GM21723 (cell line): Measurements from ENCODE around the gene PIK3AP1.
"Not testable (repeated sequence)": the region's sequence is repeated elsewhere in the genome, so short reads cannot be mapped to it uniquely, and the experiment has no call there.

Source experiments
- ATAC-seq: cut with Tn5 transposase; IDR thresholded peaks from one replicate; pipeline ENCODE4 v1.9.1; 2021; ENCODE audit warnings: mild to moderate bottlenecking, moderate library complexity; ENCODE audit not compliant: unreplicated experiment

Gene PIK3AP1

DNA sequence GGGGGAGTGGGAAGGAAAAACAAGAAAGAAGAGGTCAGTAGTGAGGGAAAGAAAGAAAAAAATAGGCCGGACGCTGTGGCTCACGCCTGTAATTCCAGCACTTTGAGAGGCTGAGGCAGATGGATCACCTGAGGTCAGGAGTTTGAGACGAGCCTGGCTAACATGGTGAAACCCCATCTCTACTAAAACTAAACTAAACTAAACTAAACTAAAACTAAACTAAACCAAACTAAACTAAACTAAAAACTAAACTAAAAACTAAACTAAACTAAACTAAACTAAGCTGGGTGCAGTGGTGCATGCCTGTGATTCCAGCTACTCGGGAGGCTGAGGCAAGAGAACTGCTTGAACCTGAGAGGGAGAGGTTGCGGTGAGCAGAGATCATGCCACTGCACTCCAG lies 22.0 kb downstream of the PIK3AP1 start:
- not testable (repeated sequence) for ATAC-seq

DNA sequence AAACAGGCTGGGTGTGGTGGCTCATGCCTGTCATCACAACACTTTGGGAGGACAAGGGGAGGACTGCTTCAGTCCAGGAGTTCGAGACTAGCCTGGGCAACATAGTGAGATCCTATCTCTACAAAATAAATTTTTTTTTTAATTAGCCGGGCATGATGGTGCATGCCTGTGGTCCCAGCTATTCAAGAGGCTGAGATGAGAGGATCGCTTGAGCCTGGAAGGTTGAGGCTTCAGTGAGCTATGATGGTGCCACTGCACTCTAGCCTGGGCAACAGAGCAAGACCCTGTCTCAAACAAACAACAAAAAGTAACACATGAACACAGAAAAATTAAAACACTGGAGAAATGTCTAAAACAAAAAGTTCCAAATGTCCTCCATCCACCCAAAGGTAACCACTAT lies 22.9 kb downstream of the PIK3AP1 start:
- ATAC-seq = no peak

DNA sequence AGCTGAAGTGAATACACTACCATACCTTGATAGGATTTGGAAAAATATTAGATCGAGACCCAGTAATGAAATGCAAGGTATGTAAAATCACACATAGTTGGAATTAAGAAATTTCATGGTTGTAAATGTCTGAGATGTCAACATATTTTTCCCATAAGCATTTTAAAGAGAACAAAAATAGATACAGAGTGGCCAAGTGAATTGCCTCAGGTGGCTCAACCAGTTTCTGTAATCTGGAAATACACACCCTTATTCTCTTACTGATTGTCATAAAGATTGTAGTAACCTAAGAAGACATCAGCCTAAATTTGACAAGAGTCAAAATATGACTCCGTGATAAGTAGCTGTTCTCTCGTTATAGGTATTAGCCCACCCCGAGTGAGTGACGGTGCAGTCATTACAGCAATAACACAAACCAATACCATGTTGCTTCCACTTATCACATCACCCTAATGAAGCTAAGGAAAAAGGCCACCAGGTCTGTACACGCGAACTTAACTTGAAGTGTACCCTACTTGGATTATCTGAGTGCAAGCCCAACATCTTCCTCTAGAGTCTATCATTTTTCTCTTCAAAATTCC lies 23.4 kb downstream of the PIK3AP1 start:
- no peak for ATAC-seq

DNA sequence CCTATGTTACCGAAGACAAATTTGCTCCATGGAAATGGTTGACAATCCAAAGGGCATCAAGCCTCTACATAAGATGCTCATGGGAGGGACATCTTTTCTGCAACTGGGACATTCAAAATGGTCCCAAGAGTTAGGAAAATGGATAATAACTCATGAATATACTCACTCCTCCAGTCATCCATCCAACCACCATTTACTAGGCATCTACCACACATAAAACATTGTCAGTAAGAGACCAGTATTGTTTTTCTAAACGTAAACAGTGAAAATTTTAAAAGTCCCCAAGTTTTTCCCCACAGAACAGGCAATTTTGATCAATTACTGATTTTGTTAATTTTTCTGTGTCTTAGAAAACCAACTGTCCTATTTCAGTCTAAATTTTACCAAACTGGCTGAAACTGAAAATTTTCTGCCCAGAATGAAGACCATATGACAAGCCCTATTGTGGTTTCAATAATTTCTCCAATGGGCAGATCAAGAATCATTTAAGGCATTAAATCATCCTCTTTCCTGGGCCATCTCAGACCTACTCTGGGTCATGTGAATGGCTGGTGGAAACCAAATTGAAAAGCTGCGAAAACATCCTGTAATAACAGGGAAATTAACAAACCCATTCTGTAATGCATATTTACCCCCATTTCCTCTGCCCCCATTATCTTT lies 24.2 kb downstream of the PIK3AP1 start:
- no peak for ATAC-seq

DNA sequence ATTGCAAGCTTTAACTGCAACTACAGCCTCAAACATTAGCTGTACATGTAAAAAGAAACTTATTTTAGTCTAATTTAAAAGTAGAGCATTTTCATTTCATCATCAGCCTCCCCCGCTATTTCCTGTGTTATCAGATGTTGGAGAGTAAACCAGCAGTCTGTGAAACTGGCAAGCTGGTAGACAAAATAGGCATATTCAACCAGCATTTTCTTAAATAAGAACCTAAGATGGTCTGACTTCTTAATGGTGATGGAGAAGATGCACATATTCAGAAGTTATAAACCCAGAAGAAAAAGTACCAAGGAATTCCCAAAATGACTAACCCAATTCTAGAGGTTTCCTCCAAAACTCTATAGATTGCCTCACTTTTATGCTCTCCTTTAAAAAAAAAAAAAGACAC lies 24.9 kb downstream of the PIK3AP1 start:
- no peak for ATAC-seq

DNA sequence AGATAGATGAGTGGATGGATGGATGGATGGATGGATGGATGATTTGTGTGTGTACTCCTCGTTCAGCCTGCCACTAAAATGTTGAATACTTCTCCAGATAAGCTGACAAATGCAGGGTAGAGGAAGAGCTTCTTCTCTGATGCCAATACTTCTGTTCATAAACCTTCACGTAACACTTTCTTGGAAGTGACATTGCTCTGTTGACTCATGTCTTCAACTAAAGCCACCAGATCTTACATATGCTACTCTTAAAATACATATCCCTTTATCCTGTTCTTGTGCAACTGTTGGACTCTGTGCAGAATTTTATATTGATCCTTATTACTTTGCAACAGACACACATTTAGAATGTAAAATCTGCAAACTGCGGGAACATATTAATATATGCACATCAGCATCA lies 26.9 kb downstream of the PIK3AP1 start:
- ATAC-seq = no peak

DNA sequence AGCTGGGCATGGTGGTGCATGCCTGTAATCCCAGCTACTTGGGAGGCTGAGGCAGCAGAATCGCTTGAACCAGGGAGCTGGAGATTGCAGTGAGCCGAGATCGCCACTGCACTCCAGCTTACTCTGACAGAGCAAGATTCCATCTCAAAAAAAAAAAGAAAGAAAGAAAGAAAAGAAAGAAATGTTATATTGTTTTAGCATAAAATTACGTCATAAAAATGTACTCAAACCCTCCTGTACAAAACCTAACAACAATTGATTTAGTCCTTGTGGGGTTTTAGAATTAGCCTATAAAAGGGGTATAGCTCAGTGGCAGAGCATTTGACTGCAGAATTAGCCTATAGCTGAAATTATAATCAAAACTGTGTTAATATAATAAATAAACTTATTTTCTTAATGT lies 27.9 kb downstream of the PIK3AP1 start:
- ATAC-seq = no peak

DNA sequence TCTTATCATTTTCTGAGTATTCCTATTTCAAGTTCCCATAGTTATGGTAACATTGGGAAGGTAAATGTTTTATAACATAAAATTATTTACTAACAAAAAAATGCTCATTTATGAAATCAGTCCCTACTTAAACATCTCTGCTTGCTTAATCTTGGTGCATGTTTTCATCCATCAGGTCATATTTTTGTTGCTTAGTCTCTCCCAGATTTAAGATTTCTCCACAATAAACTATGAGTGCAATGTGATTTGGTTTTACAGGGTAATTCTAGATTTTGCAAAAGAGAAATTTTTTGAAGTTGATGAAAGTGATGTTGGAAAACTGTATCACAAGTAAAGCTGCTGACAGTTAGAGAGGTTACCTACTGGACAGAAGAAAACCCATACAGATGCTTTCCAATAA lies 28.6 kb downstream of the PIK3AP1 start:
- ATAC-seq = no peak

DNA sequence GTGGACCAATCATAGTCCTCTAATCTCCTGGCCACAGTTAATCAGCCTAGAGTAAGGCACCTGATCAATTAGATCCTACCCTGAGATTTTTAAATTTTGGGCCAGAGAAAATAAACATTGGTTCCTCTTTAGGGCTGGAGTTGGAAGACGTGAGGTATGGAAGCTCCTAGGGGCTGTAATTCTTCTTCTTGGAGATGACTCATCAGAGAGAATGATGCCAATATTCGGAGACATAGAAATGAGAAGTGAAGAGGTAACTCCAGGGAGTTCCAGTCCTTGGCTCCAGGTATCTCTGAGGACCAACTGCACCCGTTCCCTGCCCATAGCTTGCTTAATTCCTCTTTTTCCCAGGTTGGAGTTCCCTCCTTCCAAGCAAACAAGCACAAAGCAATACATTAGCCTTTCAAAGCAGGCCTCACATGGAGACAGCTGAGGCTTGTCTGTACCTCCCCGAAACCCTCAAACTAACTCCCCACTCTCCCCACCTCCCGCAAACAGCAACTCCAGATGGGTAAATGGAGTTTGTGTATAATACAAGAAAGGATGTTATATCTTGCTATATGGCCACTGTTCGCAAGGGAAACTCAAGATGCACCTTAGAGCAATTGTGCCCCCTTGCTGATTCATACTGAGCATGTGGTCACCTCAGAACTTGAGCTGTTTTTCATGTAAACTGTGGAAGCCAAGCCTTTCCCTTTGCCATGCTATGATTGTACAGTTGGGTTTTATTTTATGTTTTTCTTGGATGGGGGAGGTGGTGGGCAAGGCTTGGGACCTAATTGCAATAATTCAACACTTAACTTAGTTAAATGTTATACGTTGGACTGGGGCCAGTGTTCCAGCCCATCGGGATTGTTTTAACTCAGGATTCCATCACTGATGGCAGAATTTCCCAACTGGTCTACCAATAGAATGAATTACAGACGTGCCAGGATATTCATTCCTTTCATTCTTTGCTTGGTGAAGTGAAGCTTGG lies 29.3 kb downstream of the PIK3AP1 start:
- ATAC-seq = no peak

DNA sequence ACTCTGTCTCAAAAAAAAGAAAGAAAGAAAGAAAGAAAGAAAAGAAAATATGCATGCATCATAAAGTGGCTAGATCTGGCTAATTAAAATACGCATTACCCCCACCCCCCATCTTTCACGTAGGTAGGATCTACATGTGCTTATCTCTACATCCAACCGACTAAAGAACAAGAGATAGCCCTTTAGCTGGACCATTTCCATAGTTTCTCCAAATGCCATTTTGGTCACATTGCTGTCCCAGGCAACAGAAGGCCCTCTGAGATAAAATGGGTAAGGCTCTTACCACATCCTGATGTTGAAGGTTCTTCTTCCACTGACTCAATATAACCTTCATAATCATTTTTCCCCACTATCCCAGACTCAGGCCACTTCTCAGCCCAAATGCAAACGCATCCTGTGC lies 31.5 kb downstream of the PIK3AP1 start:
- ATAC-seq = no peak

DNA sequence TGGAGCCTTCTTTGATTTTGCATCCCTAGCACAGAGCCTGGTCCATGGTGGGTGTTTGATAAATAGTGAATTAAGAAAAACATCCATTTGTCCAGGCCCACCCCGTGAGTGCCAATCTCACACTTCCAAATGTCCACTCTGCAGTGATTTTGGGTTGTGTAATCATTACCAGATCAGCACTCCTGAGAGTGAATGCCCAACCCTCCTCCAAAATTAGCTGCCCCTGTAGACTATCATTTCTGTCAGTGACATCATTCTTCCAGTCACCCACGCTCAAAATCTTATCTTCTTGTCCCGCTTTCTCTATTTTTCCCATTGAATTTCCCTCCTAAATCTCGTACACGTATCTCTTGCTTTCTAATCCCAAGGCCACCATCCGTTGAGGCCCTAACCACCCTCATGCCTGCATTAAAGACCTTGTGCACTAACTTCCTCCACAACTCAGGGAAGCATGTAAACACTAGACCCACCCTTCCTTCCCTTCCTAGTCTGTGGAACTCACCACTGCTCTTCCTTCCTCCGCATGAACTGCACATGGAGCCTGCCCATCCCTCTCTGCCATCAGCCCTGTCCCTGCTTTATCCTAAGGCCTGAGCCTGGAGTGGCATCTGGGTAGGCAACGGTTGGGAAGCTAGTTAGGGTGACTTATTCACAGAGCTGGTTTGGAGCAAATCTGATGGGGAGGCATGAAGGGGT lies 32.8 kb downstream of the PIK3AP1 start:
- ATAC-seq = no peak

DNA sequence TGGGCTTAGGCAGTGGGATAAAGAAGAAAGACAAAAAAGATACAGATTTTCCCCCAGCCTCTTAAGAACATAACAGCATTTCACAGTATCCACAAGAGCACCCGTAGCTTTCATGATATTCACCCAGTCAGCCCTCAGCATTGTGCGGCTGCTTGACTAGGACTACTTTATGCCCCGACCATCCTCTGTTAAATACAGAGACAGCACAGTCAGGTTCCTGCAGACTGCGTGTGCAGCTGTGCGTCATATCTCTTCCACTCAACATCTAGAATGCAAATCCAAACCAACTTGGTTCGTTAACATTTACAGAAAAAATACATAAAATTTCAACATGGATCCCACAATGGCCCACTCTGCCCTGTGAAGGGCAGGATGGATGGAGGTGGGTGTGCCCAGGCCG lies 33.8 kb downstream of the PIK3AP1 start:
- ATAC-seq = no peak

DNA sequence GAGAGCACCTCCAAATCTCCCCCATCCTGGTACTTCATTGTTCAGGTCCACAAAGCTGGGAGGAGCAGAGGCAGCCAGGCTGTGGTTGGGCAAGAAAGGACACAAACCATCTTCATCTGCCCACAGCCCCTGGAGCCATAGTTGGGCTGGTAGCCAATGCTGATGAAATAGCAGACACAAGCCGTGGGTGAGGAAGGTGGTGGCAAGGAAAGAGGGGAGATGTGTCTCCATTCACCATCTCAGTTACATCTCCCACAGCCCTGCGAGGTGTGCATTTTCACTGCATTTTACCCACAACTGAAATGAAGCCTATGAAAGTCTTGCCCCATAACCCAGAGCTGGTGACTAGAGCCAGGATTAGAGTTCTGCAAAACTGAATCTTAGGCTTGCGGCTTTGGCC lies 35.0 kb downstream of the PIK3AP1 start:
- ATAC-seq = no peak

DNA sequence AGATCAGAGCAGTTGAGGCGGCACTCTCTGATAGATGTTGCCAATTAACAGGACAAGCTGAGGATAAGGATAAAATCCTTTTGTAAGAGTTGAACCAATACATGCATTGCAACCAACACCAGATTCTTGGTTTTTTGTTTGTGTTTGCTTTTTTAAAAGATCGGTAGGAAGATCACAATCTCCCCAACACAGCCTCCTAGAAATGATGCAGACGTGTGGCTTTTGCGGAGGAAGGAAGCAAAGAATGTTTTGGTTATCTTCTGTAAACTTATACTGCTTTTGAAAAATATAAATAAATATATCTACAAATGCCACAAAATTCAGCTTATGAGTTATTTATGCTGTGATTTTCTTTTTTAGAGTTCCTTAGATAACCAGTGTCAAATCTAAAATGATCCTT lies 35.5 kb downstream of the PIK3AP1 start:
- no peak for ATAC-seq

DNA sequence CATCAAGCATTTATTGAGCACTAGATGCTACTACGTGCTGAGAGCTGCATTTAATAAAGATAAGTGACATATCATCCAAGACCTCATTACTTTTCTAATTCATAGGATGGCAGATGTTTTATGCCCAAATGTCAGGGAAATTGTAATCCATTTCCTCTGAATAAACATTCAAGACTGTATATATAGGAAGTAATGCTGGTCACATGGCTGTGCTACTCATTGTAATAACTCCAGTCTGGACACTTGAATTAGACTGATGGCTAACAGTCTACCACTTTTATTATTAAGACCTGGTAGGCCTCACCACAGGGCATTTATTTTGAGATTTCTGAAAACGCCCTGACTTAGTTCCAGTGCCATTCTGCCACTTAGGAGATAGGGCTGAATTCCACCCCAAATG lies 36.6 kb downstream of the PIK3AP1 start:
- ATAC-seq = no peak

DNA sequence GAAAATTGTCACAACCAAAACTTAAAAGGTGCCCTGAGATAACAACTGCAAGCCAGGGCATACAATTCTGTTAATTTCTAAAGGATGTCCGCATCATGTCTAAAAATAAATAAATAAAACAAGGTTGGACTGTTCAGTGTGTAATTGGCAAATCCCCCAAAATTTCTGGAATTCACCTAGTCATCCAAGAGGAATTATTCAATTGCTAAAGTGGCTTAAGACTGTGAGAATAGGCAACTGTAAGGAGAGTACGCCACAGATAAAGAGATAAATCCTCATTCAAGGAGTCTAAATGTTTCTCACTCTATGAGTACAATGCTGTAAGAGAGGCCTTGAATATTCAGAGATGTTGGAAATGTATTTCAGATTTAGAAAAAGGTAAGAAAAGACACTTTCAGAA lies 37.2 kb downstream of the PIK3AP1 start:
- no peak for ATAC-seq

DNA sequence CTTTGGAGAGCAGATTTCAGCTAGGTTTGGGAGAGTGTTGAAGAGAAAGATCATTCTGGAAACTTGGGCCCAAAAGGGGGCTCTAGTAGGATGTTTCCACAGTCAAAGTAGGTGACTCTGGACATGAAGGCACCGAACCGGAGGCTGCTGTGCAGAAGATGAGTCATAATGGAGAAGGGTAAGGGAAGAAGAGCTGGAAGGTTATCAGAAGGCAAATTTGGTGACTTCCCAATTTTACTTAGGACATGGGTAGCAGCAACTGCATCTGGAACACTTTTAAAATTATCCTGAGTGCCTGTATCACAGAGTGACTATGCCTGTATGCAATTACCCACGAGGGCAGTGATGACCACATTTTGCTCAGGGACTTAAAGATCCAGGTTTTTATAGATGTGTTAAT lies 38.8 kb downstream of the PIK3AP1 start:
- ATAC-seq = no peak

DNA sequence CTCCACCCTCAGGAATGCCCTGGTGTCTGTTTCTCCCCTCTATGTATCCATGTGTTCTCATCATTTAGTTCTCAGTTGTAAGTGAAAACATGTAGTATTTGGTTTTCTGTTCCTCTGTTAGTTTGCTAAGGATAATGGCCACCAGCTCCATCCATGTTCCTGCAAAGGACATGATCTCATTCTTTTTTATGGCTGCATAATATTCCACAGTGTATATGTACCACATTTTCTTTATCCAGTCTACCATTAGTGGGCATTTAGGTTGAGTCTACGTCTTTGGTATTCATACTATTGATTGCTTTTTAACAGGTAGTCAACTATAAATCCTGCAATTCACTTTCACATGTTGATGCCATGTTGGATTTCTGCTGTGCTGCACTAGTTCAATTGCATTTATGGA lies 39.9 kb downstream of the PIK3AP1 start:
- ATAC-seq = not testable (repeated sequence)

DNA sequence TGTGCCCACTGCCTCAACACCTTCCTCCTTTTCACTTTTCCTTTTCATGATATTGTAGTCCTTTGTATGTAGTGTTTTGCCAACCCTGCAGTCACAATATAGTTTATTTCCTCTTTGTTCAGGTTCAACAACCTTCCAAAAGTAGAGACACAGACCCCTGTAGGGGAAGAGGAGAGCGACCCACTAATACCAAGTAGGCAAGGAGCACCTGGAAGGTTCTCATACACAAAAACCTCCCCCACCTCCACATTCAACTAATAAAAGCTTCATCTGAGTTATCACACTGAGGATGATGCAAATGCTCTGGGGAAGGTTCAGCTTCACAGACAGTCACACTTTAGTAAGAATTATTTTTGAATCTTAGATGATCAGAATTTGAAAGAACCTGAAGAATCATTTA lies 41.6 kb downstream of the PIK3AP1 start:
- no peak for ATAC-seq

DNA sequence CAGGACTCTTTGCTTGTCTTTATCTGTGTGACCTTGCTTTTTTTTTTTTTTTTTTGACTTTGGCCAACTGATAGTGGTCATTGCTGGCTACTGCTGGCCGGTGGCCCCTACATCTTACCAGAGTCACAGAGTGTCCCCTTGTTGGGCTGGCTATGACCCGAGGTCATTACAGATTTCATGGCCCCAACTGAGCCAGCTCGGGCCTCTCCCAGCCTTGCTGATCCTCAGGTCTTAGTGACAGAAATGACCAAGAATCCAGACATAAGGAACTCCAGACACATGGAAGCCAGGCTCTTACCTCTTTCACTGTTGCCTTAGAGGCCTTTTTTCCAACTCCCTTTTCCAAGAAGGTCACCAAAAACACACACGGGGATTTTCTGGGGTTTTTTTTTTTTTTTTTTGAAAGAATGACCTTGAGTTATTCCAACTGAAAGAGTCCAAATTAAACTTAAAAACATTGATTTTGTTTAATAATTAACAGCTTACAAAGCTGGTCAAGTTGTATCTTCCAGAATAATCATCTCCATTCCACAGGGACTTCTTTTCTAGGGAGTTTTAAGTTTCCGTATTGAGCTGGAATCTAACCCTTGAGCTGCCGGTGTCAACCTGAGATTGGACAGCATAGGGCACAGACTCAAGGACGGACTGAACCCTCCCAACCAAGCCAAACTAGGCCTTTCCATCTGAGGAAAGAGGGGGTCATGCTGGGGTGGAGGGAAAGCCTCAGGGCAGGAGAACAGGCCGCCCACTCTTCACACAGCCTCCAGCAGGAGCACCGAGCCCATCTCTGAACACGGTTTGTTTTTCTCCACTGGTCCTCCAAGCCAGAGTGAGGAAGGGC lies 43.8 kb downstream of the PIK3AP1 start:
- ATAC-seq = no peak
